Fibroblast of skin of left biceps (primary cell): ENCODE results near the gene ELP1.
"Not testable (repeated sequence)": the region's sequence is repeated elsewhere in the genome, so short reads cannot be mapped to it uniquely, and the experiment has no call there.

Experiments
- DNase-seq, 2 experiments: peaks; one replicate each; pipeline ENCODE4 v3.0.0-alpha.2; 2013; ENCODE audit warnings: low read depth in 2 of 2

ELP1 gene

GRCh38 chr9:108854094-108854493, 79.8 kb downstream of the ELP1 start:
- DNase-seq = no peak

GRCh38 chr9:108852079-108852478, 81.8 kb downstream of the ELP1 start:
- DNase-seq = no peak

- no peak for DNase-seq
These were observed 82.8 kb downstream of the ELP1 start for GRCh38 chr9:108851138-108851537.

GRCh38 chr9:108850293-108850897, 83.5 kb downstream of the ELP1 start:
- no peak for DNase-seq

- not testable (repeated sequence) for DNase-seq
These were observed 85.6 kb downstream of the ELP1 start for GRCh38 chr9:108848296-108848695.

- DNase-seq = no peak
These were observed 88.0 kb downstream of the ELP1 start for GRCh38 chr9:108845947-108846346.

- no peak for DNase-seq
These were observed 88.4 kb downstream of the ELP1 start for GRCh38 chr9:108845507-108845906.

- DNase-seq = no peak
These were observed 89.1 kb downstream of the ELP1 start for GRCh38 chr9:108844856-108845255.

GRCh38 chr9:108844391-108844790, 89.5 kb downstream of the ELP1 start:
- DNase-seq = no peak

GRCh38 chr9:108842610-108843295, 91.2 kb downstream of the ELP1 start:
- DNase-seq = no peak

- not testable (repeated sequence) for DNase-seq
These were observed 94.4 kb downstream of the ELP1 start for GRCh38 chr9:108839561-108839960.

GRCh38 chr9:108838017-108838416, 95.9 kb downstream of the ELP1 start:
- peak; percentile 87 to 89 for DNase-seq

GRCh38 chr9:108837530-108837929, 96.4 kb downstream of the ELP1 start:
- no peak for DNase-seq

GRCh38 chr9:108836781-108837180, 97.1 kb downstream of the ELP1 start:
- no peak for DNase-seq

GRCh38 chr9:108836319-108836718, 97.6 kb downstream of the ELP1 start:
- DNase-seq = no peak

- DNase-seq = no peak
These were observed 98.1 kb downstream of the ELP1 start for GRCh38 chr9:108835831-108836230.

- no peak for DNase-seq
These were observed 98.8 kb downstream of the ELP1 start for GRCh38 chr9:108834959-108835665.

- no peak for DNase-seq
These were observed 101.8 kb downstream of the ELP1 start for GRCh38 chr9:108832179-108832500.

GRCh38 chr9:108831496-108832178, 102.3 kb downstream of the ELP1 start:
- no peak for DNase-seq

- DNase-seq = no peak
These were observed 103.7 kb downstream of the ELP1 start for GRCh38 chr9:108830272-108830671.

- no peak for DNase-seq
These were observed 110.1 kb downstream of the ELP1 start for GRCh38 chr9:108823829-108824228.
